GM21515 (cell line): Measurements from ENCODE around the gene MICAL3.
"Not testable (repeated sequence)": the region's sequence is repeated elsewhere in the genome, so short reads cannot be mapped to it uniquely, and the experiment has no call there.

Experiments
- ATAC-seq: cut with Tn5 transposase; IDR thresholded peaks from one replicate; pipeline ENCODE4 v1.9.1; 2021; ENCODE audit not compliant: unreplicated experiment

MICAL3 gene

GRCh38 chr22:17939011-17939410 is 85.3 kb downstream of the MICAL3 start:
- ATAC-seq = no peak

- ATAC-seq = no peak
Measured at GRCh38 chr22:17938484-17938924, 85.9 kb downstream of the MICAL3 start.

GRCh38 chr22:17932457-17932856 is 91.9 kb downstream of the MICAL3 start:
- not testable (repeated sequence) for ATAC-seq

GRCh38 chr22:17931400-17931825 is 92.9 kb downstream of the MICAL3 start:
- no peak for ATAC-seq

- ATAC-seq = no peak
Measured at GRCh38 chr22:17930455-17931313, 93.7 kb downstream of the MICAL3 start.

GRCh38 chr22:17929909-17930308 is 94.5 kb downstream of the MICAL3 start:
- ATAC-seq = no peak

GRCh38 chr22:17928391-17928790 is 96.0 kb downstream of the MICAL3 start:
- ATAC-seq = no peak

- no peak for ATAC-seq
Measured at GRCh38 chr22:17927062-17927461, 97.3 kb downstream of the MICAL3 start.

- no peak for ATAC-seq
Measured at GRCh38 chr22:17926516-17926915, 97.8 kb downstream of the MICAL3 start.

- ATAC-seq = no peak
Measured at GRCh38 chr22:17925431-17925841, 98.9 kb downstream of the MICAL3 start.

GRCh38 chr22:17924735-17925364 is 99.5 kb downstream of the MICAL3 start:
- no peak for ATAC-seq

- ATAC-seq = no peak
Measured at GRCh38 chr22:17924076-17924475, 100.3 kb downstream of the MICAL3 start.

GRCh38 chr22:17922925-17923903 is 101.1 kb downstream of the MICAL3 start:
- ATAC-seq = no peak

GRCh38 chr22:17921871-17922821 is 102.2 kb downstream of the MICAL3 start:
- no peak for ATAC-seq

GRCh38 chr22:17920992-17921650 is 103.2 kb downstream of the MICAL3 start:
- no peak for ATAC-seq

GRCh38 chr22:17920145-17920605 is 104.2 kb downstream of the MICAL3 start:
- no peak for ATAC-seq

- ATAC-seq = no peak
Measured at GRCh38 chr22:17919276-17920144, 104.9 kb downstream of the MICAL3 start.

- no peak for ATAC-seq
Measured at GRCh38 chr22:17918840-17919239, 105.5 kb downstream of the MICAL3 start.
